GM12891 (cell line): ENCODE measurements around the gene ERAL1.

ENCODE experiments used
- POLR2A ChIP-seq: IDR thresholded peaks from 2 replicates; pipeline ENCODE4 v1.6.1; 2011; ENCODE audit warnings: low read depth, low read length, control low read depth
- POLR2AphosphoS5 ChIP-seq: IDR thresholded peaks from 2 replicates; pipeline ENCODE4 v1.6.1; 2011; ENCODE audit warnings: low read depth, low read length, control low read depth
- POU2F2 ChIP-seq: IDR thresholded peaks from 2 replicates; pipeline ENCODE4 v1.6.1; 2011; ENCODE audit warnings: low read depth, mild to moderate bottlenecking, control low read depth, low read length, moderate library complexity

DNA sequence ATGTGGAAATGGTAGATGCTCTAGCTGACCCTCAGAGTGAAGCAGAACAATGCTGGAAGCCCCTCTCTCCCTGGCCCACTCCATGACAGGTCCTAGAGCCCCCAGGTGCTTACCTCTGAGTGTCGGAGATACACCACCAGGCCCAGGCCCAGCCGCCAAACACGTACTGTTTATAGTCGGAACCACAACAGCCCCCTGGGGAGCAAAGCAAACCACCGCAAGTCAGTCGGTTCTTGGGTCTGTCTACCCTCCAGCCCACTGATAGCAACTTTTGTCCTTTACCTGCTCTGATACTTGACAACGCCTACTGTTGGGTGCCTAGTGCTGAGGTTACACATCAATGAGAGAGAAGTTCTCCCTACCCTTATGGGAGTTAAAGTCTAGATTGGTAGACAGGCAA is 34.0 kb downstream of the ERAL1 start:
- no peak for TF ChIP-seq POLR2A
- no peak for TF ChIP-seq POU2F2
- TF ChIP-seq POLR2AphosphoS5 = no peak
